Head of caudate nucleus (tissue), 42 donors: ENCODE measurements around the gene G6PC3.
"Not testable (repeated sequence)": the region's sequence is repeated elsewhere in the genome, so short reads cannot be mapped to it uniquely, and the experiment has no call there.

Source experiments
- DNase-seq, 42 donors: peaks; one replicate each; pipeline versions ENCODE4 v3.0.0 to v3.0.0-alpha.2; 2020 to 2021; ENCODE audit warnings: mixed read lengths in 7 of 42
- intact Hi-C: fragments of 100-400 bp; cut with DNase I; formaldehyde crosslinking; loops from one replicate; pipeline ENCODE4 v1.15.0; 2022

G6PC3 gene

DNA sequence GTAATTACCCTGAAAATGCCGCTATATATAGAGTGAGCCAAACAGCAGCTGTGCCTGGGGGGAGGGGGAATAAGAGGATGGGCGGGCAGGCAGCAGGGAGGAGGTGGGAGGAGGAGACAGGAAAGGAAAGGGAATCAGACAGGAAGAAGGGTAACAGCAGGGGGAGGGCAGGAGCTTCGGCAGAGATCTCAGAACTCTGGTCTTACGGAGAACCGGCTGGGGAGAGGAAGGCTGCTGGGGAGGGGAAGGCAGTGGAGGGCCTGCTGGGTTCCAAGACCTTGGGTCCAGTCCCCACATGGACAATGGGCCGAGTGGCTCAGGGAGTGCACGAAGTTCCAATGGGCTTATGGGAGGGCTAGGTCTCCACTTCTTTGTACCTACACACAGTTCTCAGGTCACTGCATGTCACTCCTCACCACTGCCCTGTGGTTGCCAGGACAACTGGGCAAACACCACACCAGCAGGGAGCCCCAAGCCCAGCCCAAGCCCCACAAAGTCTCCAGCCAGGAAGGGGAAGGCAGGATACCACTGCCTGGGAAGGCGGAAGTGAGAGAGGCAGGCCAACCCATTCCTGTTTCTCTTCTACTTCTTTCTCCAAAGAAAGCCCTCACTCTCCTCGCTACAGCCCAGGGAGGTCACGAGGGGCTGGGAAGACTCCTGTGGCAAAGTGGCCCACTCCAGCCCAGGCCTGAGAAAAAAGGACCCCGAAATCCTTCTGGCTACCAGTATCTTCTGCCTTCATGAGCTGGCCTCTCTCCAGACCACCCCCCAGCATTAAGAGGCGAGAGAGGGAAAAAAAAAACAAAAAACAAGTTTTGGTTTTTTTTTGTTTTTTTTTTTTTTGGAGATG, 25.3 kb downstream of the G6PC3 start:
- intact Hi-C loops = no loop called here
- peak; percentile 46 to 91 (median 76) for DNase-seq

DNA sequence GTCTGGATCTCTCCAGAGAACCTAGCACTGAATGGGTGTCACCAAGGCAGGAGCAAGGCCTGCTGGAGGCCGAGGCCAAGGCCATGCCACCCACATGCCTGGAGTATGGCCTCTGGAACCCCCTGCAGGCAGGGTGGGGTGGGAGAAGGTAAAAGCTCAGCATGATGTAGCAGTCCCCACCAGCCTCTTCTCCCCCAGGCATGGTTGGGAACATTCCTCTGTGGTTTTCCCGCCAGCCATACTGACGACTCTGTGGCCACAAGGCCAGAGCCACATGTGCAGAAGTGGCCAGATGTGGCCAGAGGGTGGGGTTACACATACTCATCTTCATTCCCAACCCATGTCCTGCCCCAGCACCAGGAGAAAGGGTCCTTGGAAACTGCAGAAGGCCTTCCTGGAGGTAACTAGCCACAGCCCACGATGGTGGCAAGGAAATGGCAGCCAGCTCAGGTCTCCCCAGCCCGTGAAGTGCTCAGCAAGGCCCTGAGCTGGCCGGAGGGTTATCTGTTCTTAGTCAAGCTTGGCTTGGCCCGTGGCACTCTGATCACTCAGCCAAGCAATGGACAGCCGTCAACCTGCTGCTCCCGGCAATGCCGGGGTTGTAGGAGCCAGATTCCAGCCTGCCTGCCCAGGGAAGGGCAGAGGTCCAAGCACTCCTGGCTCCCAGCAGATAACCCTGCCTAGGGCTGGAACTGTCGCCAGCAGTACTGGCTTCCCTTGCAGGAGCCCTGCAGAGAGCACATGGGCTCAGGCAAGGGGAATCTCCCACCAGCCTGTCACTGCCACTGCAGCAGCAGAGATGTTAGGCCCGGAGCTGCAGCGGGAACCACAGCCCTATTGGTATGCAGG, 26.8 kb downstream of the G6PC3 start:
- intact Hi-C loops = no loop called here
- DNase-seq = peak in 3 of 42 donors; percentile 20 to 61 (median 48)

DNA sequence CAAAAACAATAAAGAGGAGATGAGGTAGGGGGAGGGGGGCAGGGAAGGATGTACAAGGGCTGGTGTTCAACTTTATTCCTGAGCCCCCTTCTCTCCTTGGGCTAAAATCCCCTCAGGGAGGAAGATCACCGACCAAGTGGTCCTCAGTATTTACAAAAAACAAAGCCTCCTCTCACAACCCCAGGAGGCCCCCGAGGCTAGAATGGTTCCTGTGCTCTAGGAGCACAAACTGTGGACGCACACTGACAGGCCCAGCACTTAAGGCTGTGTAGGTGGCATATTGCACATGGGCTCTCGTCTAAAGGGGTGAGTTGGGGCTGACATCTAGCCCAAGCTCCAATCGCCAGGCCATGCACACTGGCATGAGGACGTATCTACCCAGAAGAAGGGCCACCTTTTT, 31.3 kb downstream of the G6PC3 start:
- DNase-seq, intact Hi-C loops: not testable (repeated sequence)

DNA sequence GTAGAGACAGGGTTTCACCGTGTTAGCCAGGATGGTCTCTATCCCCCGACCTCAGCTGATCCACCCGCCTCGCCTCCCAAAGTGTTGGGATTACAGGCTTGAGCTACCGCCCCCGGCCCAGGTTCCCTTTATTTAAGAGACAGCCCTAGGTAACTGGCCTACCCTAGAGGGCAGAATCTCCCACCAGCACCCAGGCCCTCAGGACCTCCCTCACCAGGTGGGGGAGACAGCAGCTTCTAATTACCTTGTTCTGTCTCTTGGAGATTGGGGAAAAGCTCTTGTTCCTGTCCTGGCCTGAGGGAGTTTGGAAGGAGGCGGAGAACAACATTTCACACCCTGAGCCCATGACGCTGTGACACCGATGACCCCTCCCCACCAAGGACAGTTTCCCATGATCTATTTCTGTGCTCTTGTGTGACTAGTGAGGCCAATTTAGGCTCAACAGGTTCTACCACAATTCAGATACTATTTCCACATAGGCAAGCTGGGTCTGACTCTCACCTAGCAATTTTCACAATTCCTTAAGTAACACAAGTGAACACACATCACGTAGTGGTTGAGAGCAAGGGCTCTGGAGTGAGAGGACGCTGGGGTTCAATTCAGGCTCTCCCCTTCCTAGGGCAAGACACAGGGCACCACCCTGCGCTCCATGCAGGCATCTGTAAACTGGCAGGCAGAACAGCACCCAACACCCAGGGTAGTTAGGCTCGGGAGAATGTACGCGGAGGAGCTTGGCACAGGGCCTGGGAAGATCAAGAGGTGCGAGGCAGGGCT, 32.5 kb downstream of the G6PC3 start:
- DNase-seq = no peak
- intact Hi-C loops = no loop called here

DNA sequence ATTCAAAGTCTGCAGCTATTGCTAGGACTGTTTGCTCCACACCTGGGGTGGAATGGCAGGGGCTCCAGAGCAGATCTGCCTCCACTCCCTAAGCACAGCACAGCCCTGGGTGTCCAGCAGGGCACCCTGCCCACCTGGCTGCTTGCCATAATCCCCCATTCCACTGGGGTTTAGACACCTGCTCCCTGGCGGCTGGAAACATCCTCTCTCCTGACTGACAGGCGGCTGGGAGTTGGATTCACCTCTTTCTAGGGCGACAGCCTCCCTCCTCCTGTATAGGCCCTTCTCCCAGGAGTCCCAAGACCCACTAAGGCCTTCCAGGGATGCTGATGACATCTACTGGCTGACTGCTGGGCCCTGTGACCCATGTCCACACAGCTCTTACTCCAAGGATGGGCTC, 34.9 kb downstream of the G6PC3 start:
- intact Hi-C loops = no loop called here
- peak in 1 of 42 donors; percentile 51 for DNase-seq

DNA sequence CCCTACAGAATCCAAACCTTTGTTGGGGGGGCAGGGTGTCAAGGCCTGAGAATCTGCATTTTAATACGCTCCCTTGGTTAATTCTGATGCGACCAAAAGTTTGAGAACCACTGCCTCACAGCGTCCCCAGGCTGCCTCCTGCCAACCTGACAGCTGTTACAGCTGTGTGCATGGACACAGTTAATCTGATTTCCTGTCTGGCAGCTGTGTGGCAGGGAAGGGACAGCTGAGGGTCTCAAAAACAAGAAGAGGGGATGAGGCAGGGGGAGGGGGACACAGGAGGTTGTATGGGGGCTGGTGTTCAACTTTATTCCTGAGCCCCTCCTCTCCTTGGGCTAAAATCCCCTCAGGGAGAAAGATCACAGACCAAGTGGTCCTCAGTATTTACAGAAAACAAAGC, 35.4 kb downstream of the G6PC3 start:
- no peak for DNase-seq
- intact Hi-C loops = no loop called here

DNA sequence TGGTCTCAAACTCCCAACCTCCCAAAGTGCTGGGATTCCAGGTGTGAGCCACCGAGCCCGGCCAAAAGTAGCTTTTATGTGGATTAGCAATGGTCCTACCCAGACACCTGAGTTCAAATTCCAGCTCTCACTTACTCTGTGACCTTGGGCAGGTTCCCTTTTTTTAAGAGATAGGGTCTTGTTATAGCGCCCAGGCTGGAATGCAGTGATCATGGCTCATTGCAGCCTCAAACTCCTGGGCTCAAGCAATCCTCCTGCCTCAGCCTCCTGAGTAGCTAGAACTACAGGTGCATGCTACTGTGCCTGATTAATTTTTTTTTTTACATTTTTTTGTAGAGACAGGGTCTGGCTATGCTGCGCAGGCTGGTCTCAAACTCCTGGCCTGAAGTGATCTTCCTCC, 36.3 kb downstream of the G6PC3 start:
- intact Hi-C loops = no loop called here
- DNase-seq = no peak

DNA sequence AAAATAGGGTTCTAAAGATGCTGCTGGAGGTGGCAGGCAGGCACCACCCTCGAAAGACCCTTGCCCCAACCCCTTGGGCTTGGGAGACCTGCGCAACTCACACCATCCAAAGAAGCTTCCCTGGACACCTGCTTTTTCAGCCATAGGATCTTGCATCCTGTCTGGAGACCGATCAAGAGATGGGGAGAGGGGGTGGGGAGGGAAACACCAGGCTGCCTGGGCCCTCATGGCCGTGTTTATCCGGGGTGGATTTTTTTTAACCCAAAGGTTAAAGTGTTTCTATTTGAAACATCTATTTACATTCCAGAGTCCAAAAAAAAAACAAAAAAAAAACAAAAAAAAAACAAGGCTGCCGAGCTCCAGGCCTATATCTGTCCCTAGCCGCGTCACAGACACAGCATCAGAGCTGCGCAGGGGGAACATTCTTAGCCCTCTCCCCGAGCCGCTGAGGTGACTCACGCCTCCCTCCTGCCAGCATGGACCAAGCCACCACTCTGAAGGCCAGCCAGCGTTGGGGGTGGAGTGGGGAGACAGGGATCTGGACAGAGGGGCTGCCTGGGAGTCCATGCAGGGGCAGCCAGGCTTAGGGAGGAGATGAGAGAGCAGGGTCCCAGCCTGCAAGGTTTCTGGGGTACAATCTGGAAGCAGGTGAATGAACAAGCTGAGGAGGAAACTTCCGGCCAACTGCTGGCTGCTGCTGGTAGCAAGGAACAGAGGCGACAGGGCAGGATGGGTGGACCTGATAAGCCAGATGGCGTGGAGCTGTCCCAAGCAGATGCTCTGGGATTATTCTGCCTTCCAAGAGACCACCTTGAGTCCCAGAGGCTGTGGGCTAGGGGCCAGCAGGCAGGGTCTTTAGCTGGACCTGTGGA, 38.1 kb downstream of the G6PC3 start:
- intact Hi-C loops = no loop called here
- DNase-seq = peak in 15 of 42 donors; percentile 23 to 85 (median 60)

DNA sequence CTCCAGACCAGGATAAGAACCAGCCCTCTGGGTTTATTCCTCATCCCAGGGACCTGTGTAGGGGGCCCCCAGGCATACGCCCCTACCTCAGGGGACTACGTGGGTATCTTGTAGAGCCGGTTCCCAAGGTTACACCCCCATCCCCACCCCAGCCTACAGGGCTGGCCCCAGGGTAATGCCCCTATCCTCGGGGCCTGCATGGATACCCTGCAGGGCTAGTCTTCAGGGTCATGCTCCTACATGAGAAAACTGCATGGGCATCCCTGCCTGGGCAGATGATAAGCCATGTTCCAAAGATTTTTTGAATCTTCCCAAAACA, 38.7 kb downstream of the G6PC3 start:
- intact Hi-C loops = no loop called here
- no peak for DNase-seq

DNA sequence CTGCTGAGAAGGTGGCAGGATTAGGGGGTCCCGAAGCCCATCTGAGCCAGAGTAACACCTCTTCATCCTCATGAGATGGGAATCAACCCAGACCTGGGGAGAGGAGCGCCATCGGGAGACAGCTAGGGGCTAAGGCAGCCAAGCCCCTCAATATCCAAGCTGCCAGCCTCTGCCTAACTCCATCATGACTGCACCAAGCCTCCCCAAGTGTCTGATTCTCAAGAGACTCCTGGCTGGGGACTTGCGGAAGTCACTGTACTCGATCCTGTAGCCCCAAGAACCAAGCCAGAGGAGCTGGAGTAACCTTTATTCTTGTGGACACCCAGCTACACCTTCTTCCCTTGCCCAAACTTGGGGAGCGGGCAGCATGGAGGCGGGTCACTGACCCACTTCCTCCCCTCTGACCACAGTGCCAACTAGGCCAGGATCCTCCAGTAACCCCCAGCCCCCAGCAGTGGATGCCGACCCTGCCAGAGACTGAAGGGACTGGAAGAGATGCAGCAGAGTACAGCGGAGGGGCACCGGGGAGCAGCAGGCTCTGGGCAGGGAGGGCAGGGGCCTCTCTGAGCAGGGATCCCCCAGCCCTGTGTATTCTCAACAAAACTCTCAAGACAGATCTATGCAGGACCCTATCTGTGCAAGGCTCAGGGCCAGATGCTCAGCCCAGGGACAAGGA, 39.6 kb downstream of the G6PC3 start:
- no peak for DNase-seq
- intact Hi-C loops = loop anchor here (5.0 kb wide), 1 partner anchor 38 kb away; the partner anchor contains the start of gene G6PC3

DNA sequence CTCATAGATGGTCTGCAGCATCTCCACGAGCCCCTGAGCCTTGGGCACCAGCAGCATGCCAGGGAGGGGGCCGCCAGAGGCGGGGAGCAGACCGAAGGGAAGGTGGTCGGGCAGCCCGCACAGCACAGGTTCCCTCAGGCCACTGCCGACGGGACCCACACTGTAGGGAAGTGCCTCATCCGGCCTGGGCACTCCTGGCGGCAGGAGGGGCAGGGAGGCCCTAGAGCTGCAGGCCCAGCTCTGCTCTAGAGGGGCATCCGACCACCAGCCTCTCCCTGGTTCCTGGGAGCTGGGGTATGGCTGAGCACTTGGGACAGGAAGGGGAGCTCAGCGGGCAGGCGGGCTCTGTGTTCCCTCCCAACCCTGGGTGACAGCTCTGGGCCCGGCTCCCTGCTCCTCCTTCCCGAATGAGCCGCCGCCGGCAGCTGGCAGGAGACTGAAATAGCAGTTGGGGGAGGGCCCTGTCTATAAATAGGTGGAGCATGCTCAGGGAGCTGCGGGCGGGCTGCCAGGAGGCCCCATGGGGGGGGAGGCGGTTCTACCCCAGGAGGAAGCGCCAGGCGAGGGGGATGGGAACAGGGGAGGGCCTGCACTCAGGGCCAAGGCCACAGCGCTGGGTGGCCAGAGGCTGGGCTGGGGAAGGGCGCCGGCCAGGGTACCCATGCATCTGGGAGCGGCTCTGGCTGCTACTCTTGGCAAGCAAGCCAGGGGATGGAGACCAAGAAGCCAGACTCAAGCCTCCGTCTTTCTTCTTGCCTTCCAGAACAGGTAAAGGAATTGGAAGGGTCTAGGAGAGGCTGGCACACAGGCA, 40.5 kb downstream of the G6PC3 start:
- peak; percentile 97 to 100 (median 98) for DNase-seq
- intact Hi-C loops = loop anchor here (5.0 kb wide), 1 partner anchor 39 kb away; the partner anchor contains the start of gene G6PC3

DNA sequence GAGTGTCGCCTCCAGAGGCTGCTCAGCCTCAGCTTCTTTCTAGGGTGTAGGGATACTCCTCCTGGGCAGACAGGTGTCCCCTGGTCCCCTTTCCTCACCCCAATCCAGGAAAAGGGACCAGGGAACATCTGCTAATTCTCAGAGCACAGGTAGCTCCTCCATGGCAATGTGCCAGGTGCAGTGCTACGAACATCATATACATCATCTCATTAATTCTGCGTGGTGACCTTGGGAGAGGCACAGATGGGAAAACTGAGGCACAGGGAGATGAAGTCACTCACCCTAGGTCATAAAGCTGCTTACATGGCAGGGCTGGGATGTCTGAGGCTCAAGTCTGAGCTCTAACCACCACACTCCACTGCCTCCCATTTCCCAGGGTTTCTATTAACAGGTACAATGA, 41.2 kb downstream of the G6PC3 start:
- intact Hi-C loops = loop anchor here (5.0 kb wide), 1 partner anchor 39 kb away; the partner anchor contains the start of gene G6PC3
- no peak for DNase-seq

DNA sequence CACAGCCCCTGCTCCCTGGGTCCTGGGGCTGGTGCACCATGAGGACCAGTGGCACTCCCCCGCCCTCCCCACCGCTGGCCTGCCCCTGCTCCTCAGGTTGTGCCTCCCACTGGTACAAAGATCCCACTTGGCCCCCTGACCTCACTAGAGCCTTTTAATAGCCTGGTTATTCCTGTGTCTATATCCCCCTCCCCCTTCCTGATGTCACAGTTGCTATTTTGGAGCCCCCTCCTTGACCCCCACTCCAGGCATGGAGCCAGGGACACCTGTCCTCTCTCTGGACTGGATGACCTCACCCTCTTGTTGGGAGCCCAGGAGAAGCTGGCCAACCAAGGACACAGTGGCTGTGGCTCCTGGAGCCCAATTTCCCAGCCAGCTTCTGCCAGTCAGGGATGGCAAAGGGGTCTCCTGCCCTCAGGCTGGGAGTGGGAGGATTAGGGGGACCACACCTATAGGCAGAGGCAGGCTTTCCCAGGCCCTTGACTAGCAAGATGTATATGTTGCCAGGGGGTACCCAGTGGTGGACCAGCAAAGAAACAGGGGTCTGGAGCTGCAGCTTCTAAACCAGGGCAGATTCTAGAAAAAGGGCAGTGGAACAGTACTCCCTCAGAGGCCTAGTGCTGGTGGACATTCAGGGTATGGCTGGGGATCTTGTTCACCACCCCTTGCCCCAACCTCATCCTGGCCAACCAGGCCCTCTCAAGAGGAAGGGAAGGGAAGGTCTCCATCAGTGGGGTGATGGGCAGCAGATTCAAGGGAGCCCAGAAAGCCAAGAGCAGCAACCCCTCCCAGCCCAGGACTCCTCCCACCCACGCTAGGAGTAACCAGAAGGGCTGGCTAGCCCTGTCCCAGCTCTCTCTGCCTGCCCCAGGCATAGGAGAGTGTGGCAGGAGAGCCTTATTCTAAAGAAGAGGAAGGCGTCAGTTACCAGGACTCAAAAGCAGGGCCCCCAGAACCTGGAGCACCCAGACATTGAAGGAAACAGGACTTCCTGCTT, 42.0 kb downstream of the G6PC3 start:
- intact Hi-C loops = loop anchor here (5.0 kb wide), 1 partner anchor 40 kb away; the partner anchor contains the start of gene G6PC3
- no peak for DNase-seq

DNA sequence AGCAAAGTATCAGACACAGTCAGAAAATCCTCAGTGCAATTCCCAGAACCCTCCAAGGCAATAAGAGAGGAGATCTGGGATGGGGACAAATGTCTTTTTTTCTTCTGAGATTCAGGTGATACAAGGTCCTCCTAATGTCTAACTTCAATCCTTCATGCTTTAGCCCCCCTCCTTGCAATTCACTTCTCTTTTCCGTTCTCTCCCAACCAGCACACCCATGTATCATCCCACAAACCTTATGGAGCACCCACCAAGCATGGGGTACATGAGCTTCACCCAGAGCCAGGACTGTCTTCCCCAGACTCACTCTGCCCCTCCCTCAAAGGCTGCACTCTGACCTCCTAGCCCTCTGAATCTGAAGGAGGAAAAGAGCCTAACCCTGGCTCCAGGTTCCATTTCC, 42.8 kb downstream of the G6PC3 start:
- intact Hi-C loops = loop anchor here (5.0 kb wide), 1 partner anchor 41 kb away; the partner anchor contains the start of gene G6PC3
- DNase-seq = no peak
